ENCODE data around the gene SLCO1C1.

DNA sequence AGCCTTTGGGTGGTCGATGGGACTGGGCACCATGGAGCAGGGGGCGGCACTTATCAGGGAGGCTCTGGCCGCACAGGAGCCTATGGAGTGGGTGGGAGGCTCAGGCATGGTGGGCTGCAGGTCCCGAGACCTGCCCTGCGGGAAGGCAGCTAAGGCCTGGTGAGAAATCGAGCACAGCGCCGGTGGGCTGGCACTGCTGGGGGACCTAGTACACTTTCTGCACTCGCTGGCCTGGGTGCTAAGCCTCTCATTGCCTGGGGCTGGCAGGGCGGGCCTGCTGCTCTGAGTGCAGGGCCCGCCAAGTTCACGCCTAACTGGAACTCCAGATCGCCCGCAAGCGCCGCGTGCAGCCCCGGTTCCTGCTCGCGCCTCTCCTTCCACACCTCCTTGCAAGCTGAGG is 82.3 kb downstream of the SLCO1C1 start:
- TF ChIP-seq EP300 (IDR thresholded peaks at IDR 0.05): no peak
- TF ChIP-seq, protein P1, sequence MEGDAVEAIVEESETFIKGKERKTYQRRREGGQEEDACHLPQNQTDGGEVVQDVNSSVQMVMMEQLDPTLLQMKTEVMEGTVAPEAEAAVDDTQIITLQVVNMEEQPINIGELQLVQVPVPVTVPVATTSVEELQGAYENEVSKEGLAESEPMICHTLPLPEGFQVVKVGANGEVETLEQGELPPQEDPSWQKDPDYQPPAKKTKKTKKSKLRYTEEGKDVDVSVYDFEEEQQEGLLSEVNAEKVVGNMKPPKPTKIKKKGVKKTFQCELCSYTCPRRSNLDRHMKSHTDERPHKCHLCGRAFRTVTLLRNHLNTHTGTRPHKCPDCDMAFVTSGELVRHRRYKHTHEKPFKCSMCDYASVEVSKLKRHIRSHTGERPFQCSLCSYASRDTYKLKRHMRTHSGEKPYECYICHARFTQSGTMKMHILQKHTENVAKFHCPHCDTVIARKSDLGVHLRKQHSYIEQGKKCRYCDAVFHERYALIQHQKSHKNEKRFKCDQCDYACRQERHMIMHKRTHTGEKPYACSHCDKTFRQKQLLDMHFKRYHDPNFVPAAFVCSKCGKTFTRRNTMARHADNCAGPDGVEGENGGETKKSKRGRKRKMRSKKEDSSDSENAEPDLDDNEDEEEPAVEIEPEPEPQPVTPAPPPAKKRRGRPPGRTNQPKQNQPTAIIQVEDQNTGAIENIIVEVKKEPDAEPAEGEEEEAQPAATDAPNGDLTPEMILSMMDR (IDR thresholded peaks at IDR 0.05): no peak
- no peak for TF ChIP-seq POLR2A (IDR thresholded peaks at IDR 0.05; ENCODE audit: low read depth)
- TF ChIP-seq POLR2AphosphoS5 (IDR thresholded peaks at IDR 0.05): no peak
